Subcutaneous abdominal adipose tissue (tissue), 5 donors: ENCODE results near the gene MYO10.

Experiments
- H3K27ac ChIP-seq: one replicate; pipeline ENCODE4 v1.7.0; 2013; ENCODE audit warnings: low read depth, mild to moderate bottlenecking, inconsistent platforms, low read length, moderate library complexity
- H3K27me3 ChIP-seq, 5 donors: one replicate each; pipeline ENCODE4 v1.7.0; 2013; ENCODE audit warnings: low read length in 5 of 5, inconsistent platforms in 1 of 5; ENCODE audit not compliant: control insufficient read depth in 5 of 5, insufficient read depth in 4 of 5
- H3K36me3 ChIP-seq, 5 donors: one replicate each; pipeline ENCODE4 v1.7.0; 2013; ENCODE audit warnings: low read length in 5 of 5; ENCODE audit not compliant: control insufficient read depth in 5 of 5, insufficient read depth in 5 of 5
- H3K4me1 ChIP-seq, 5 donors: one replicate each; pipeline ENCODE4 v1.7.0; 2013; ENCODE audit warnings: low read length in 5 of 5, mild to moderate bottlenecking in 3 of 5, moderate library complexity in 1 of 5; ENCODE audit not compliant: control insufficient read depth in 5 of 5, insufficient read depth in 5 of 5
- H3K4me3 ChIP-seq, 5 donors: one replicate each; pipeline ENCODE4 v1.7.0; 2013; ENCODE audit warnings: low read length in 5 of 5, low read depth in 1 of 5
- H3K9ac ChIP-seq, 5 donors: one replicate each; pipeline ENCODE4 v1.7.0; 2013; ENCODE audit warnings: low read length in 5 of 5, mild to moderate bottlenecking in 4 of 5, moderate library complexity in 3 of 5
- H3K9me3 ChIP-seq, 5 donors: one replicate each; pipeline ENCODE4 v1.7.0; 2013; ENCODE audit warnings: low read length in 5 of 5; ENCODE audit not compliant: control insufficient read depth in 5 of 5
- donor health status: healthy.
- donor health status: healthy.
- donor health status: healthy.
- donor health status: healthy.
- donor health status: healthy.

The MYO10 gene

GRCh38 chr5:16781828-16782626 is 154.1 kb downstream of the MYO10 start:
- Histone ChIP-seq H3K9ac (no peak overlapping the region), H3K36me3 (peaks cover 0 to 10% (median 0%) of the 10 kb centered on the region in 5 donors), H3K4me1 (peaks cover 0 to 16% (median 12%) of the 10 kb centered on the region in 5 donors), H3K9me3 (no peaks in the 10 kb centered on the region), H3K27ac (no peak overlapping the region), H3K4me3 (no peak overlapping the region), H3K27me3 (no peaks in the 10 kb centered on the region)

GRCh38 chr5:16780325-16780724 is 155.8 kb downstream of the MYO10 start:
- Histone ChIP-seq H3K27ac (no peak overlapping the region), H3K36me3 (peaks cover 0 to 10% (median 0%) of the 10 kb centered on the region in 5 donors), H3K9ac (no peak overlapping the region), H3K27me3 (no peaks in the 10 kb centered on the region), H3K4me1 (peaks cover 0 to 20% (median 14%) of the 10 kb centered on the region in 5 donors), H3K9me3 (no peaks in the 10 kb centered on the region), H3K4me3 (no peak overlapping the region)

- H3K27ac ChIP-seq = no peak overlapping the region
- H3K4me3 ChIP-seq = no peak overlapping the region
- peaks cover 0 to 10% (median 0%) of the 10 kb centered on the region in 5 donors for H3K36me3 ChIP-seq
- H3K27me3 ChIP-seq = no peaks in the 10 kb centered on the region
- no peak overlapping the region for H3K9ac ChIP-seq
- no peaks in the 10 kb centered on the region for H3K9me3 ChIP-seq
- peaks cover 0 to 5% (median 0%) of the 10 kb centered on the region in 5 donors for H3K4me1 ChIP-seq
Measured at GRCh38 chr5:16777432-16777831, 158.7 kb downstream of the MYO10 start.

GRCh38 chr5:16776611-16777251 is 159.4 kb downstream of the MYO10 start:
- Histone ChIP-seq H3K4me1 (peaks cover 0 to 5% (median 0%) of the 10 kb centered on the region in 5 donors), H3K36me3 (peaks cover 0 to 4% (median 0%) of the 10 kb centered on the region in 5 donors), H3K9ac (no peak overlapping the region), H3K27me3 (no peaks in the 10 kb centered on the region), H3K4me3 (no peak overlapping the region), H3K9me3 (no peaks in the 10 kb centered on the region), H3K27ac (no peak overlapping the region)

- Histone ChIP-seq H3K4me1 (peaks cover 0 to 5% (median 0%) of the 10 kb centered on the region in 5 donors), H3K9ac (no peak overlapping the region), H3K27ac (no peak overlapping the region), H3K4me3 (no peak overlapping the region), H3K27me3 (no peaks in the 10 kb centered on the region), H3K36me3 (peaks cover 0 to 4% (median 0%) of the 10 kb centered on the region in 5 donors), H3K9me3 (no peaks in the 10 kb centered on the region)
Measured at GRCh38 chr5:16774806-16775205, 161.3 kb downstream of the MYO10 start.

GRCh38 chr5:16773991-16774390 is 162.1 kb downstream of the MYO10 start:
- H3K27ac ChIP-seq = no peak overlapping the region
- peaks cover 0 to 5% (median 0%) of the 10 kb centered on the region in 5 donors for H3K4me1 ChIP-seq
- no peak overlapping the region for H3K4me3 ChIP-seq
- H3K36me3 ChIP-seq = peaks cover 0 to 6% (median 0%) of the 10 kb centered on the region in 5 donors
- H3K9me3 ChIP-seq = no peaks in the 10 kb centered on the region
- H3K27me3 ChIP-seq = no peaks in the 10 kb centered on the region
- no peak overlapping the region for H3K9ac ChIP-seq

GRCh38 chr5:16772556-16772955 is 163.5 kb downstream of the MYO10 start:
- peaks cover 0 to 5% (median 0%) of the 10 kb centered on the region in 5 donors for H3K4me1 ChIP-seq
- peaks cover 0 to 5% (median 0%) of the 10 kb centered on the region in 5 donors for H3K36me3 ChIP-seq

GRCh38 chr5:16768184-16768583 is 167.9 kb downstream of the MYO10 start:
- Histone ChIP-seq H3K27me3 (no peaks in the 10 kb centered on the region), H3K27ac (no peak overlapping the region), H3K4me3 (no peak overlapping the region), H3K36me3 (peaks cover 0 to 16% (median 9%) of the 10 kb centered on the region in 5 donors), H3K4me1 (no peaks in the 10 kb centered on the region), H3K9ac (no peak overlapping the region), H3K9me3 (no peaks in the 10 kb centered on the region)

More at GRCh38 chr5:16772556-16772955, 163.5 kb downstream of the MYO10 start:
- Histone ChIP-seq H3K9ac (no peak overlapping the region), H3K27me3 (no peaks in the 10 kb centered on the region), H3K4me3 (no peak overlapping the region), H3K9me3 (no peaks in the 10 kb centered on the region), H3K27ac (no peak overlapping the region)

- Histone ChIP-seq H3K27me3 (no peaks in the 10 kb centered on the region), H3K9ac (no peak overlapping the region), H3K27ac (no peak overlapping the region), H3K9me3 (no peaks in the 10 kb centered on the region), H3K4me1 (no peaks in the 10 kb centered on the region), H3K4me3 (no peak overlapping the region), H3K36me3 (peaks cover 0 to 29% (median 11%) of the 10 kb centered on the region in 5 donors)
Measured at GRCh38 chr5:16763211-16763610, 172.9 kb downstream of the MYO10 start.

- no peak overlapping the region for H3K27ac ChIP-seq
- no peaks in the 10 kb centered on the region for H3K9me3 ChIP-seq
- no peak overlapping the region for H3K9ac ChIP-seq
- H3K36me3 ChIP-seq = peaks cover 0 to 34% (median 8%) of the 10 kb centered on the region in 5 donors
- H3K4me1 ChIP-seq = peaks cover 0 to 3% (median 0%) of the 10 kb centered on the region in 5 donors
- H3K4me3 ChIP-seq = no peak overlapping the region
- no peaks in the 10 kb centered on the region for H3K27me3 ChIP-seq
Measured at GRCh38 chr5:16759147-16759773, 176.8 kb downstream of the MYO10 start.
